Measurements from ENCODE around the gene LNX2. TPM values are rescaled to one million over a fixed set of nuclear protein-coding genes. Genes with fewer than 3 reads are reported as not detected.
A peak's percentile ranks its signal among the peaks of the same experiment; 100 is the strongest.

LNX2 gene
- total RNA-seq: 11.2 TPM
- long read RNA-seq, full-length matches to known transcripts: 15 of 20 reads
- long read RNA-seq, partial matches to known transcripts: 1 of 20 reads
- long read RNA-seq, other reads (novel, unspliced or antisense): 4 of 20 reads

DNA sequence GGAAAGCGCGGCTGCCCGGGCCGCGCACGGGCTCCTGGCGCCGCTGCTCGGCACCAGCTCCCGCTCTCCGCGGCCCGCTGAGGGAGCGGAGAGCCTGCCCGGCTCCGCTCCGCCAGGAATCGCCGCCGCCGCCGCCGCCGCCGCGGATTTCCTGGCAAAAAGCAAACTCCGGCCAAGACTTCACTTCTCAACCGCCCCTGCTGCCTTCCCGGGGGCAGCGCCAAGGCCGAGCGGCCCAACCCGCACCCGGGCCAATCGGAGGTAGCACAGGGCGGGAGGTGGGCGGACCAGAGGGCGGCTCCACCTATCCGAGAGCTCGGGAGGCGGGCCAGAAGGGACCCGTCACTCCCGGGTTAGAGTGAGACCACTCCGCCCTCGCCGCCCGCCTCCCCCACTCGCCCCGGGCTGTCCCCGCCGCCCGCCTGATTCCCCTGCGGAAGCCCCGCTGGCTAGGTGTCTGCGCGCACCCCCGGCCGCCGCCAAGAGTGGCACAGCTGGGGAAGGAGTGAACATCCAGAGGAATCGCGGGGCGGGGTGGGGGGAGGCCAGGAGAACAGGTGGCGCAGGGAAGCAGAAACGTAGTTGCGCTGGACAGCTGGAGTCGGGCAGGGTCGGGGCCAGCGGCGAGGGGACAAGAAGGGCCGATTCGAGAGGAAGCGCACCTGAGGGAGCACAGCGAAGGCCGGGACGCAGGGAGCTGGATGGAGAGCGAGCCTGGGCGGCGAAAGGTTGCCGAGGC lies at the start of gene LNX2:
TSS of gene LNX2 (minus strand) at position 153 of the 739 bp plus-strand sequence. CDS start 38,826 bp downstream, outside the sequence.
- Histone ChIP-seq H3K4me1 (peaks cover 63% of the 10 kb centered on the region), H3K4me3 (peak within 1 kb of the TSS; percentile 85), H3K36me3 (peaks cover 3% of the 10 kb centered on the region), H3K9me3 (replicated peaks) (no peaks in the 10 kb centered on the region), H3K27ac (replicated peaks) (peak within 1 kb of the TSS; percentile 99), H3K27me3 (ENCODE audit: low read depth) (no peaks in the 10 kb centered on the region)
- intact Hi-C loops (cut with micrococcal nuclease): no loop called here
- peak; percentile 99 for DNase-seq
- TF ChIP-seq, protein P1, sequence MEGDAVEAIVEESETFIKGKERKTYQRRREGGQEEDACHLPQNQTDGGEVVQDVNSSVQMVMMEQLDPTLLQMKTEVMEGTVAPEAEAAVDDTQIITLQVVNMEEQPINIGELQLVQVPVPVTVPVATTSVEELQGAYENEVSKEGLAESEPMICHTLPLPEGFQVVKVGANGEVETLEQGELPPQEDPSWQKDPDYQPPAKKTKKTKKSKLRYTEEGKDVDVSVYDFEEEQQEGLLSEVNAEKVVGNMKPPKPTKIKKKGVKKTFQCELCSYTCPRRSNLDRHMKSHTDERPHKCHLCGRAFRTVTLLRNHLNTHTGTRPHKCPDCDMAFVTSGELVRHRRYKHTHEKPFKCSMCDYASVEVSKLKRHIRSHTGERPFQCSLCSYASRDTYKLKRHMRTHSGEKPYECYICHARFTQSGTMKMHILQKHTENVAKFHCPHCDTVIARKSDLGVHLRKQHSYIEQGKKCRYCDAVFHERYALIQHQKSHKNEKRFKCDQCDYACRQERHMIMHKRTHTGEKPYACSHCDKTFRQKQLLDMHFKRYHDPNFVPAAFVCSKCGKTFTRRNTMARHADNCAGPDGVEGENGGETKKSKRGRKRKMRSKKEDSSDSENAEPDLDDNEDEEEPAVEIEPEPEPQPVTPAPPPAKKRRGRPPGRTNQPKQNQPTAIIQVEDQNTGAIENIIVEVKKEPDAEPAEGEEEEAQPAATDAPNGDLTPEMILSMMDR (IDR thresholded peaks at IDR 0.05; ENCODE audit: borderline replicate concordance): no peak

DNA sequence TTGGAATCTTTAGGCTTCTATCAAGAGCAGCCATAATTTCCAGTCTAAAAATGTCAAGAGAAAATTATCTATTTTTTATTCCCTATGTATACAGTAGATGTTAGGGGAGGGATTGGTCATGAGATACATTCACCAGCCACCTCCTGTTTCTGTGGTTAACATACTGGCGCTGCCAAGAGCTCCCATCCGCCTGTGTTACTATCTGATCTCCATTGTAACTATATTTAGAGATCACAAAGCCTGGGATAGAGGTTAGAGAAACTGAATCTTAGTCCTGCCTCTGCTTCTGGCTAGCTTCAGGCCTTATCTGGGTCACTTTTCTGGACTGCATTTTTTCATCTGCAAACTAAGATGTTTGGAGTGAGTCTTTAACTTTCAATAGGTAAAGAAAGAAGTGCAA lies 47.6 kb upstream of the LNX2 start:
- Histone ChIP-seq H3K4me3 (no peak overlapping the region), H3K9me3 (replicated peaks) (peaks cover 8% of the 10 kb centered on the region), H3K27ac (replicated peaks) (peak overlapping the region; percentile 48), H3K27me3 (ENCODE audit: low read depth) (no peaks in the 10 kb centered on the region), H3K36me3 (peaks cover 7% of the 10 kb centered on the region), H3K4me1 (peaks cover 34% of the 10 kb centered on the region)
- DNase-seq: peak; percentile 22
- intact Hi-C loops (cut with micrococcal nuclease): no loop called here
- TF ChIP-seq, protein P1 (IDR thresholded peaks at IDR 0.05; ENCODE audit: borderline replicate concordance): no peak

DNA sequence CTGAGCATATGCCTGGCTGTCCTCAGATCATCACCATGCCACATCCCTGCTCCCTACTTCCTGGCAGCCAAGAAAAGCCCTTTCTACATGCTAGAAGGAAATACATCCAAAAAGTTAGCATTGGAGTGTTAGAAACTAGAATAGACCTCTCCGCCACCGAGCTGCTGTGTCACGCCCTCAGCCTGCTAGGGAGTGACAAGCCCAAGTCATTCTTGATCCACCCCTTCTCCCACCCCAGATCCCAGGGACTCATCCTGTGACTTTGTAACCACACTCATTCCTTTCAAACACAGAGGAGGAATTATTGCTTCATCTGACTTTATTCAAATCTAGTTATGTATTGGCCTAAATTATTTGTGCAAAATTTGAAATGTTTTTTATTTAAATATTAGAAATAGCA lies 46.6 kb upstream of the LNX2 start:
- intact Hi-C loops (cut with micrococcal nuclease): no loop called here
- Histone ChIP-seq H3K4me1 (peaks cover 43% of the 10 kb centered on the region), H3K4me3 (no peak overlapping the region), H3K36me3 (peaks cover 7% of the 10 kb centered on the region), H3K27ac (replicated peaks) (no peak overlapping the region), H3K27me3 (ENCODE audit: low read depth) (no peaks in the 10 kb centered on the region), H3K9me3 (replicated peaks) (peaks cover 3% of the 10 kb centered on the region)
- DNase-seq: no peak
- TF ChIP-seq, protein P1 (IDR thresholded peaks at IDR 0.05; ENCODE audit: borderline replicate concordance): no peak

DNA sequence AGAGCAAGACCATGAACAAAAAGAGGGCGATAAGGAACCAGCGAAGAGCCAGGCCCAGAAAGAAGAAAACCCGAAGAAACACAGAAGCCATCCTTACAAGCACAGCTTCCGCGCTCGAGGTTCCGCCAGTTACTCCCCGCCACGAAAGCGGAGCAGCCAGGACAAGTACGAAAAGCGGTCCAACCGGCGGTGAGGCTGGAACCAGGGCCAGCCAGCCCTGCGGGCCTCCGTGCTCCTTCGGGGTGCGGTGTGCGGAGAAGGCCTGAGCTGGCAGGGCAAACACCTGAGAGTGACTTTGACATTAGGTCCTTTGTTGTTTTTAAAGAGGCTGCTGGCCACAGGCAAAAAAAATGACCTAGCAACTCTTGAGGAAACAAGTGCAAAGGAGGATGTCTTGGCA lies 45.4 kb upstream of the LNX2 start:
- Histone ChIP-seq H3K27me3 (ENCODE audit: low read depth) (no peaks in the 10 kb centered on the region), H3K36me3 (peaks cover 7% of the 10 kb centered on the region), H3K4me3 (no peak overlapping the region), H3K27ac (replicated peaks) (no peak overlapping the region), H3K4me1 (peaks cover 51% of the 10 kb centered on the region), H3K9me3 (replicated peaks) (no peaks in the 10 kb centered on the region)
- intact Hi-C loops (cut with micrococcal nuclease): no loop called here
- DNase-seq: no peak
- TF ChIP-seq, protein P1 (IDR thresholded peaks at IDR 0.05; ENCODE audit: borderline replicate concordance): no peak

DNA sequence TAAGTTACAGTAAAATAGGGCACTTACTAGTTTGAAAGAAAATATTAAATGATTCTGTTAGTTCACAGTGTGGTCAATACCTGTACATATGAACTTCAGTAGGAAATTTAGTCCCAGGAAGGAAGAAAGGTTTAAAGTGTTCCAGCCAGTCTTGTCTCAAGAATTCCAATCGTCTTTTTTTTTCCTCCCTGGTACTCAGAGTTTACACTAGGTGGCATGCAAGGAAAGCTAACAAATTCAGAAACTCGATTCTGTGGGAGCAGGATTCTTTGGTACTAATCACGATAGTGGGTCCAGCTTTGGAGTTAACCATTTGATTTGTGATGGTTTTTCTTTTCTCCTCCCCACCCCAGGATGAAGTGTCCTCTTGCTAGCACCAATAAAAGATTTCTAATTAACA lies 45.0 kb upstream of the LNX2 start:
- no peaks in the 10 kb centered on the region for H3K9me3 ChIP-seq (replicated peaks)

More for the DNA sequence above, 45.0 kb upstream of the LNX2 start:
- H3K27me3 ChIP-seq (ENCODE audit: low read depth): no peaks in the 10 kb centered on the region
- TF ChIP-seq, protein P1 (IDR thresholded peaks at IDR 0.05; ENCODE audit: borderline replicate concordance): peak; percentile 51
- no peak overlapping the region for H3K27ac ChIP-seq (replicated peaks)
- intact Hi-C loops (cut with micrococcal nuclease): no loop called here
- peaks cover 7% of the 10 kb centered on the region for H3K36me3 ChIP-seq
- no peak overlapping the region for H3K4me3 ChIP-seq
- no peak for DNase-seq
- peaks cover 55% of the 10 kb centered on the region for H3K4me1 ChIP-seq
